ENCODE measurements around the gene FN3KRP. TPM values are rescaled to one million over a fixed set of nuclear protein-coding genes. Genes with fewer than 3 reads are reported as not detected.
"Not testable (repeated sequence)": the region's sequence is repeated elsewhere in the genome, so short reads cannot be mapped to it uniquely, and the experiment has no call there.

The FN3KRP gene
- total and polyA plus RNA-seq, 10 of the 15 experiments (the other 5 are each of a cell fraction or from before 2014, with no cell fraction given), result 1.8 to 50.5 (median 26.5) TPM

DNA sequence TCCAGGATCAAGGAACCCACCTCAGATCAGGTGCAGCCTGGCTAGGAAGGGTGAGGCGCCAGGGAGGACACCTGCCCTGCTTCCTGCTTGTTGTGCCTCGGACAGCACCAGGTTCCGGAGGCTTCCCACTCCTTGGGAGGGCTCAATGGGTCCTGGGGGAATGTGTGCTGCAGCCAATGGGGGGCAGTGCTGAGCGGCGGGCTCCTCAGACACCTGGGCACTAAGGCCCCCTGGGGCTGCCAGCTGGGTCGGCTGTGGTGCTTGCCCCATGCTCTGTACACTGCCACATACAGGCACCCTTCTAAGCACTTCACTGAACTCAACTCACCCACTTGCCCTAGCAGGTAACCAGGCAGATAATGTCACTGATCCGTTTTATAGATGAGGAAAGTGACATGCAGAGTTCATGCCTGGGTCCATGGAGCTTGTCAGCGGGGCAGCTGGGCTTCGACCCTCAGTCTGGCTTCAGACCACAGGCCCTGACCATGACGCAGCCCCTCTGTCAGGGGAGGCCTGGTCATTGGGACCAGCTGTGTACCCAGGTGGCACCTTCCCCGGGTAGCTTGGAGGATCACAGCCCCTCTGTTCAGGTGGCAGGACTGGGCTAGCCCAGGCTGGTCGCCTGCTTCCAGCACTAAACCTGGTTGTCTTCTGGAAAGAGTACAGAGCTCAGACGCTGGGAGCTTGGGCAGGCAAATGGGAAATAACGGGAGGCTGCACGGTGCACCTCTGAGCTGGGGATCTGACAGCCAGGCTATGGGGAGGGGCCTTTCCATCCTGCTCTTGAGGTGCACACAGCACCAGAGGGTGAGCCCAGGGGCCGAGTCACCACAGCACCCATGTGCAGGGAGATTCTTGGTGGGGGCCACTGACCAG lies 27.1 kb downstream of the FN3KRP start (continued):
- TF ChIP-seq RAD21 (IDR thresholded peaks at IDR 0.05; ENCODE audit: insufficient read depth, low read depth, low read length) (no peak), CBFB (IDR thresholded peaks at IDR 0.05; ENCODE audit: low read depth) (no peak), ZBTB11 (CRISPR knock-in tag; IDR thresholded peaks at IDR 0.05) (no peak), PAX5 (IDR thresholded peaks at IDR 0.05; ENCODE audit: borderline replicate concordance, low read depth, low read length) (no peak), SIN3A (IDR thresholded peaks at IDR 0.05; ENCODE audit: low read depth, low read length) (no peak), ATF7 (IDR thresholded peaks at IDR 0.05; ENCODE audit: low read depth) (no peak), NBN (IDR thresholded peaks at IDR 0.05) (no peak), STAT3 (IDR thresholded peaks at IDR 0.05; ENCODE audit: low read depth, low read length) (no peak)
- TF ChIP-seq, protein P1, sequence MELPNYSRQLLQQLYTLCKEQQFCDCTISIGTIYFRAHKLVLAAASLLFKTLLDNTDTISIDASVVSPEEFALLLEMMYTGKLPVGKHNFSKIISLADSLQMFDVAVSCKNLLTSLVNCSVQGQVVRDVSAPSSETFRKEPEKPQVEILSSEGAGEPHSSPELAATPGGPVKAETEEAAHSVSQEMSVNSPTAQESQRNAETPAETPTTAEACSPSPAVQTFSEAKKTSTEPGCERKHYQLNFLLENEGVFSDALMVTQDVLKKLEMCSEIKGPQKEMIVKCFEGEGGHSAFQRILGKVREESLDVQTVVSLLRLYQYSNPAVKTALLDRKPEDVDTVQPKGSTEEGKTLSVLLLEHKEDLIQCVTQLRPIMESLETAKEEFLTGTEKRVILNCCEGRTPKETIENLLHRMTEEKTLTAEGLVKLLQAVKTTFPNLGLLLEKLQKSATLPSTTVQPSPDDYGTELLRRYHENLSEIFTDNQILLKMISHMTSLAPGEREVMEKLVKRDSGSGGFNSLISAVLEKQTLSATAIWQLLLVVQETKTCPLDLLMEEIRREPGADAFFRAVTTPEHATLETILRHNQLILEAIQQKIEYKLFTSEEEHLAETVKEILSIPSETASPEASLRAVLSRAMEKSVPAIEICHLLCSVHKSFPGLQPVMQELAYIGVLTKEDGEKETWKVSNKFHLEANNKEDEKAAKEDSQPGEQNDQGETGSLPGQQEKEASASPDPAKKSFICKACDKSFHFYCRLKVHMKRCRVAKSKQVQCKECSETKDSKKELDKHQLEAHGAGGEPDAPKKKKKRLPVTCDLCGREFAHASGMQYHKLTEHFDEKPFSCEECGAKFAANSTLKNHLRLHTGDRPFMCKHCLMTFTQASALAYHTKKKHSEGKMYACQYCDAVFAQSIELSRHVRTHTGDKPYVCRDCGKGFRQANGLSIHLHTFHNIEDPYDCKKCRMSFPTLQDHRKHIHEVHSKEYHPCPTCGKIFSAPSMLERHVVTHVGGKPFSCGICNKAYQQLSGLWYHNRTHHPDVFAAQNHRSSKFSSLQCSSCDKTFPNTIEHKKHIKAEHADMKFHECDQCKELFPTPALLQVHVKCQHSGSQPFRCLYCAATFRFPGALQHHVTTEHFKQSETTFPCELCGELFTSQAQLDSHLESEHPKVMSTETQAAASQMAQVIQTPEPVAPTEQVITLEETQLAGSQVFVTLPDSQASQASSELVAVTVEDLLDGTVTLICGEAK (IDR thresholded peaks at IDR 0.05; ENCODE audit: borderline replicate concordance), result no peak

- intact Hi-C loops (cut with micrococcal nuclease; ENCODE audit: unreplicated experiment); H3K79me2 ChIP-seq (ENCODE audit: control insufficient read depth, insufficient read depth, low read length); H3K9ac ChIP-seq (ENCODE audit: control insufficient read depth, insufficient read depth, low read length); H3K4me3 ChIP-seq; ATAC-seq; H3K4me2 ChIP-seq (ENCODE audit: control insufficient read depth, insufficient read depth); CTCF ChIA-PET; SMC1A ChIA-PET (ENCODE audit: uncharacterized antibody, unreplicated experiment); H3K36me3 ChIP-seq (ENCODE audit: control insufficient read depth in 2 of 2, insufficient read depth in 2 of 2, low read length in 1 of 2); BruUV-seq (replicated peaks); RAD21 ChIA-PET (ENCODE audit: unreplicated experiment); H2AFZ ChIP-seq (ENCODE audit: control insufficient read depth, low read depth, low read length); H3K9me3 ChIP-seq (replicated peaks; ENCODE audit: control insufficient read depth, insufficient read depth, low read length); H4K20me1 ChIP-seq (ENCODE audit: control insufficient read depth, insufficient read depth); POLR2A ChIA-PET; H3K4me1 ChIP-seq (ENCODE audit: control insufficient read depth, insufficient read depth, low read length); H3K27me3 ChIP-seq (replicated peaks in 1 of 2; ENCODE audit: control insufficient read depth in 2 of 2, insufficient read depth in 2 of 2, low read length in 1 of 2); FAIRE-seq; DNase-seq (ENCODE audit: low read depth, low spot score); H3K27ac ChIP-seq (ENCODE audit: control insufficient read depth, insufficient read depth): not testable (repeated sequence)
- in situ Hi-C loops (cut with MboI), result loop anchor here (10.0 kb wide), 1 partner anchor 90 kb away; no protein-coding TSS in a partner anchor
- whole genome bisulfite sequencing (ENCODE audit: insufficient coverage, insufficient replicate concordance, low lambda C conversion rate, missing lambda C conversion rate), result 68% methylated on average over 7 of the region's 7 CpGs
Observed at GRCh38 chr17:82744736-82745135, 28.2 kb downstream of the FN3KRP start.

All from GM12878 (cell line).